NCI-H1930 (cell line): ENCODE measurements around the gene IRF5.
"Not testable (repeated sequence)": the region's sequence is repeated elsewhere in the genome, so short reads cannot be mapped to it uniquely, and the experiment has no call there.

Experiments
- DNase-seq, 2 experiments: peaks; one replicate each; lab custom pipeline; 2025; lab: John Stamatoyannopoulos, UW

IRF5 gene

DNA sequence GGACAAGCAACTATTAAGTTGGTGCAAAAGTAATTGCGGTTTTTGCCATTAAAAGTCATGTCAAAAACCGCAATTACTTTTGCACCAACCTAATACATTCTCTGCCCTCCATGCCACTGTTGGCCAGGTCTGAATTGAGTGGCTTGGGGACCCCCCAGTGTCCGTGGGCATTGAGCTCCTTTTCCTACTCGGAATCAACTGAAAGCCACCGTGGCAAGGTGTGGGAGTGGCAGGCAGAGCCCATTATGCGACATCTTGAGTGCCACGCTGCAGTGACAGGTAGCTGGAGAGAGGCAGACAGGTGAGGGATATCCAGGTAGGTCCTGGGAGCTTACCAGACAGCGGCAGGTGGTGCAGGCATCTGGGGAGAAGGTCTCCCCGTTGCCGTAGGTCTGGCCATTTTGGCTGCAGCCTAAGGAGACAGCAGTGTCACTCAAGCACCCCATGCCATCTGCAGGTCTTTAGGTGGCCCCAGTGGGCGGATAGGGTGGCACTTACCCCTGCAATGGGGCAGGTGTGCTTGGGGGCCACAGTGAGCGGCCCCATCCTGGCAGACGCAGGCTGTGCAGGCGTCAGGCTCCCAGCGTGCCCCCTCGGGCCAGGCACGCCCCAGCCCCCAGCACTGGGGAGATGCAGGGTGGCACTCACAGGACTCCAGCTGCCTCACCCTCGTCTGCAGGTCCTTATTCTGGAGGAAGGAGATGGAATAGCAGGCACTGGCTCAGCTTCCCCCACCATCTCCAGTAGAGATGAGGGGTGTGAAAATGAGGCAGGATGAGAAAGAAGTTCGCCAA, 30.8 kb upstream of the IRF5 start:
- no peak for DNase-seq

DNA sequence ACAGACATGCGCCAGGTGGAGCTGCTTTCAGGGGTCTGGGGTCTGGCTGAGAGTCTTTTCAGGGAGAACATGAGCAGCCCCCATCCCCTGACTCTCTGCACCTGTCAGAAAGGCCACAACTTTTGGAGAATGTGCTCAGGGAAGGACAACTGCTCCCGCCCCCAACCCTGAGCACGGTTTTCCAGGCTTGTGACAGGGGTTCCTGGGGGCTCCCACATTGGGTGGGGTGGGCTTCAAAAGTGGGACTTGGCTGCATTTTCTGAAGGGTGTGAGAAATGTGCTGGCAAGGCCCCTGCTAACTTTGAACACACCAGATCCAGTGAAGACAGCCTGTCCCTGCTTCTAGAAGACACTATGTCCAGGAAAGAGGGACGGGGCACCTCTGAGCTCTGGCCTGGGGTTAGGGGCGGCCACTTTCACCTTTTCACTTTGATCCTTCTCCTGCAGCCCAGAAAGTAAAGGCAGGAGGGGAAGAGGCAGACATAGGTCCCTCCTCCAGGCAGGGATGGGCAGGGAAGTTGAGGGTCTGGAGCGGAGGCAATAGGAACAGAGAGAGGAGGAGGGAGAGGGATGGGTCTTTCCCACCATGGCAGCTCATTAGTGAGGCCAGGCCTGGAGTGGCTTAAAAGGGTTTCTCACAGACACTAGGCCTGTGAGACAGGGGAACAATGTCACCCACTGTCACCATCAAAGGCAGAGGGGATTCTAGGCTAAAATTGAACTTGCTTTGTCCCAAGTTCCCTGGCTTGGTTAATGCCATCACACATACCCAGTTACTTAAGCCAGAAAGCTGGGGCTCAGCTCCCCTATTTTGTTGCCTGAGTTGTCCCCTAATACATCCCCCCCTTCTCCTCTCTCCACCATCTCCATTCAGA, 28.7 kb upstream of the IRF5 start:
- no peak for DNase-seq

GRCh38 chr7:128909625-128910568, 27.8 kb upstream of the IRF5 start:
- DNase-seq = no peak

GRCh38 chr7:128910569-128910945, 27.2 kb upstream of the IRF5 start, which contains the start of gene KCP:
Gene KCP, minus strand, starts transcription at chr7:128910709. Its CDS starts 33 bp downstream, at chr7:128910676.
- DNase-seq = no peak

GRCh38 chr7:128911423-128912031, 26.2 kb upstream of the IRF5 start:
- DNase-seq = no peak

- DNase-seq = no peak
These were observed 25.4 kb upstream of the IRF5 start for GRCh38 chr7:128912281-128912680.

DNA sequence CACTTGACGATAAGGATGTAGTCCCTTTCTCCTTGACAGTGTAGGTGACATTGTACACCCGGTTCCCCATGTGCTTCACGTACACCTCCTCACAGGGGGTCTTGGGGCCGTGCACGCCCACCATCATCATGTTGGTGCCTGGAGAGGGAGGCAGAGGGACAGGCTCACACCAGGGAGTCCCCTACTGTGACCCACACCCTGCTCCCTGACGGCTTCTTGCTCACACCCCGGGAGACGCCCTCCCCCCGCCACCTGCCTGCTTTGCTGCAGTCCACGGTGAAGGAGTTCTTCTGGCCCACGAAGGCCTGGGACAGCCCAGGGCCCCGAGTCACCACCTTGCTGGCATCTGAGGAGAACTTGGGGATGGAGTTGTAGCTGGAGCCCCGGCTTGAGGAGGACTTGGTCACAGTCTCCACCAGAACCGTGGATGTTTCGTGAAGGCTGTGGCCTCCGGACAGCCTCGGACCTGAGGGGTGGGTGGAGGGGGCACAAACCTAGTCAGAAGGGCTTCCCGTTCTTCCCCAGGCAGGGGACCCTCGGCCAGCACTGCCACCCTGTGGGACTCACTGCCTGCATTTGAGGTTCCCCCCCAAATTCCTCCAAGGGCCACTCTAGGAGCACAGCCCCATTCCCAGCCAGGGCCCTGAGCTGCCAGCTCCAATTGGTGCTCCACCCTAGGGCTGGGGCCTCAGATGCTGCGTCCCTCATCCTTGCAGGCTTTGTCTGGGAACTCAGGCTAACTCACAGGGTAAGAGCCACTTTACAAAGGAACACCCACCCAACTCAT, 24.8 kb upstream of the IRF5 start:
- DNase-seq = not testable (repeated sequence)

DNA sequence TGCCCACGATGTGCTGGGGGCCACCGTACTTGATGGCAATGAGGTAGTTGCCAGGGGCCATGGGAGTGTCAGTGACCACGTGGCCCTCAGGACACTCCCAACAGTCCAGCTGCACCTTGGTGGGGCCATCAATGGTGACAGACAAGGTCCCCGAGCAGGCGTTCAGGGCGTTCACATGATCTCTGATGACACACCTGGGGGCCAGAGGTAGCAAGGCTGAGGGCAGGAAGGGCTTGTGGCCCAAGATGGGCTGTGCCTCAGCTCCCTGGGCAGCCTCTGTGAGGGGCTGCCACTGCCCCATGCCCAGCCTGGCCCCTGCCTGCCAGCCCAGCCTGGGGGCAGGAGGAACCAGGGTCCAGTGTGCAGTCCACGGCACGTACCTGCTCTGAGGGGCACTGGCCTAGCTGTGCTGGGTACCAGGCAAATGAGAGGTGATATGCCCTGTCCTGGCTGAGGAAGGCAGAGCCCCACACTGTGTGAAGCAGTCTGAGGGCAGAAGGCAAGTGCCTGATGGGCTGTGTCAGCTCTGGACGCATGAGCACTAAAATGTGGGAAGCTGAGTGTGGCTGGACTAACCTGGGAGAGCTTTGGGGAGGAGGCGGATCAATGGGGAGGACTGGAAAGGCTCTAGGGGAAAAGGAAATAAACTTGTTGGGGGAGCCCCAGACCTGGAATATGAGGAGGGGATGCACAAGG, 23.7 kb upstream of the IRF5 start:
- no peak for DNase-seq

GRCh38 chr7:128914566-128915151, 23.1 kb upstream of the IRF5 start:
- no peak for DNase-seq

- DNase-seq = no peak
These were observed 22.4 kb upstream of the IRF5 start for GRCh38 chr7:128915271-128915819.

- no peak for DNase-seq
These were observed 21.7 kb upstream of the IRF5 start for GRCh38 chr7:128915841-128916642.

GRCh38 chr7:128916643-128916915, 21.1 kb upstream of the IRF5 start:
- DNase-seq = no peak

DNA sequence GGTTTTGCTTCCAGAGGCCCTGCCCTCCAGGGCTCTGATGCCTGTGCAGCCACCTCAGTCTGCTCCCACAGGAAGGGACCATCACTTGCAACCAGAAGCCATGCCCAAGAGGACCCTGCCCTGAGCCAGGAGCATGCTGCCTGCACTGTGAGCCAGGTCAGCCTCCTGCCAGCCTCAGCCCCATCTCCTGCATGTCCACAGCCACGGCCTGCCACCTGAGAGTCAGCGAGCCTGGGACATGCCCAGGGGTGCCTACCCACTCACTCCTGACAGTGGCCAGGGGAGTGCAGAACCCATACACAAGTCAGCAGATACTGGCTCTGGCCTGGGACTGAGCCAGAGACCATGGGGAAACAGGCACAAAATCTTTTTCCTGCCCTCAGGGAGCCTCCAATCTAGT, 20.6 kb upstream of the IRF5 start:
- DNase-seq = no peak

GRCh38 chr7:128918016-128918665, 19.6 kb upstream of the IRF5 start:
- no peak for DNase-seq

- DNase-seq = no peak
These were observed 18.5 kb upstream of the IRF5 start for GRCh38 chr7:128919241-128919640.

DNA sequence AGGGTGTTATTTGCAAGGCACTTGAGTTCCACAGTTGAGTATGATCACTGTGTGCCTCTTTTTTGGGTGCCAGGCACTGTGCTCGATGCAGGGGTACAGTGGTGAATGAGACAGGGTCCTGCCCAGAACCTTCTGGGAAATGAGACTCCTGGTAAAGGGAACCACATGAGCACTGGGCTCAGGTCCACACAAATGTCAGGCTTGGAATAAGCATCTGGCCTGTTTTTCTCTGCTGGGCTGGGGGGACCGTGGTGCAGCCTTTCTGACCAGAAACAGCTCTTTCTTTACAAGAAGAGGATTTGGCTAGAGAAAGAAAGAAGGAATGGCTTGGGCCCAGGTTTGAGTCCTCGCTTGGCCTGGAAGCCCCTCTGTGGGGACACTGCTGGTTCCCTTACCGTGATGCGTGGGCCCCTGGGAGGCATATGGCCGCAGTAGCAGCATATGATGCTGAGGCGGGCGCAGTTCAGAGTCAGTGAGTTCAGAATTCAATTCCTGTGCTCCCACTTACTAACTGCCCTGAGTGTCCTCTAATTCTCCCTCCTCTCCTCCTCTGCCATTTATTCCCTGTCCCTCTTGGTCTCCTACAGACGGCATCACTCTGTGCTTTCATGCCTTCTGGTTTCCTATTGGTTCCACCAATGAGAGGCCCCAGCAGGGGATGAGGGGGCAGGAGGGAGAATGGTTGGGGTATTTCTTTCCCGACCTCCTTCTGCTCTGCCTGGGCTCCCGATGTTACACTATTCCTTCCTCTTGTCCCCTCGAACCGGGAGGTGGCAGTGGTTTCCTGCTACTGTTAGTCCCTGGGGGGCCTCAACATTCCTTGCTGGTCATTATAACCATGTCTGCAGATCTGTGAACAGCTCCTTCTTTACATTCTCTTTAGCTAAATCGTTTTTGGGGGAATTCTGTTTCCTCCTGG, 17.6 kb upstream of the IRF5 start:
- no peak for DNase-seq

DNA sequence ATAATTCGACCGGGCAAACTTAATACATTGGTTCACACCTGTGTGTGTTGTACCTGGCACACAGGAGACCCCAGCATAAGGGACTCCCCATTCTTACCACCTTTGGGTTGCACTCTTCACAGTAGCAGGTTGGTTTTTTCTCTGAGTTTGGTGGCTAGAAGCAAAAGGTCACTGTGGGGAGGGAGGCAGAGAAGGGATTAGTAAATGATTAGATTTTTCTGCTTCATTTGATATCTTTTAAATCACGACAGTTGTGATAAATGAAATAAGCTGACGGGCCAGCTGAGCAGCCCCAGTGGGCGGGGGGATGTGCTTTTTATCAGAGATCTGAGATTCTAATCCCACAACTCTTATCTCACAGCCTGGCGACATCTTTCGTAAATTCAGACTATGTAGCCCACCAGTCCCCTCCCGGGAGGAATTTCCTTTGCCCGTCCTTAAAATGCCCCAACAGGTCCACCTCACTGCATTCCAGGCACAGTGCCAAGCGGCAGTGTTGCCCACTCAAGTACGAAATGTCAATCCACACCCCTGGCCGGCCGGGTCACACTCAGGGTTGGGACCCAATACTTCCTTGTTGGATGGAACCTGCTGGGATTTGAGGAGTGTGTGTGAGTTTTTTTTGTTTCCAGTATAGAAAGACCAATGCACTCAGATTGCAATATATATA, 16.7 kb upstream of the IRF5 start:
- DNase-seq = no peak
